ENCODE data around the gene ELFN2.

The ELFN2 gene

DNA sequence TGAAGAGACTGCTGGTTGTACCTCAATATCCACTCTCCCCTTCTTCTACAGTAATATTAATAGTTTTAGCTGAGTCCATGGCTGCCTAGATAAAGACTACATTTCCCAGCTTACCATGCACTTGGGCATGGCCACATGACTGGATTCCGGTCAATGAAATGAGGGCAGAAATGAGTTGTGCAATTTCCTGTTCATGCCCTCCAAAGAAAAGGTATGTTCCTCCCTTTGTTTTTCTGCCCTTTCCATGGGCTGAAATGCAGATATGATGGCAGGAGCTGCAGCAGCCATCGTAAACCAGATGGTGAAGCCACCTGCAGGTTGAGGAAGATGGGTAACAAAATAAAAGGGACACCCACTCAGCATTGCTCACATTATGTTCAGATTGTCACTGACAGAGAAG, 15.3 kb upstream of the ELFN2 start:
- DNase-seq (ENCODE audit: low spot score in 2 of 2) (no peak), ATAC-seq (ENCODE audit: low read depth) (no peak)
- peaks cover 9% of the 10 kb centered on the region for H3K27me3 Mint-ChIP-seq
- H3K4me3 Mint-ChIP-seq, result no peak overlapping the region
- no peak overlapping the region for H3K27ac Mint-ChIP-seq
- peaks cover 7% of the 10 kb centered on the region for H3K9me3 Mint-ChIP-seq
- H3K36me3 Mint-ChIP-seq, result peaks cover 2% of the 10 kb centered on the region
- H3K4me1 Mint-ChIP-seq, result no peaks in the 10 kb centered on the region

DNA sequence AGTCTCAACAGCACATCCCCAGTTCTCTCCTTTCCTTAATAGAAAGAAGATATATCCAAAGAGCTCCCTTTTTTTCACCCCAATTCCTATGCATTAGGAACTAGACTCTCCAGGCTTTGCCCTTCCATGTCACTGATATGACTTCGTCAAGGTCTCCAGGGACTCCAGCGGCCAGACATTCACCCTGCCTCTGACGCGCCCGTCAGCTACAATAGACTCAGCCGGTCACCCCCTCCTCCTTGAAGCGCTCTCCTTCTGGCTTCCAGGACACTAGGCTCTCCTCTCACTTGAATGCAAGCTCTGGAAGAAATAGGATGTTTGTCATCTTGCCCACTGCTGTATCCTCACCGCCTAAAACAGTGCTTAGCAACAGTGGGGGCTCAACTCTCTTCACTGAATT, 14.9 kb upstream of the ELFN2 start:
- no peak for DNase-seq (ENCODE audit: low spot score in 2 of 2)
- Mint-ChIP-seq H3K27me3 (peaks cover 11% of the 10 kb centered on the region), H3K27ac (no peak overlapping the region), H3K9me3 (peaks cover 7% of the 10 kb centered on the region), H3K36me3 (peaks cover 2% of the 10 kb centered on the region), H3K4me3 (no peak overlapping the region), H3K4me1 (no peaks in the 10 kb centered on the region)
- no peak for ATAC-seq (ENCODE audit: low read depth)

DNA sequence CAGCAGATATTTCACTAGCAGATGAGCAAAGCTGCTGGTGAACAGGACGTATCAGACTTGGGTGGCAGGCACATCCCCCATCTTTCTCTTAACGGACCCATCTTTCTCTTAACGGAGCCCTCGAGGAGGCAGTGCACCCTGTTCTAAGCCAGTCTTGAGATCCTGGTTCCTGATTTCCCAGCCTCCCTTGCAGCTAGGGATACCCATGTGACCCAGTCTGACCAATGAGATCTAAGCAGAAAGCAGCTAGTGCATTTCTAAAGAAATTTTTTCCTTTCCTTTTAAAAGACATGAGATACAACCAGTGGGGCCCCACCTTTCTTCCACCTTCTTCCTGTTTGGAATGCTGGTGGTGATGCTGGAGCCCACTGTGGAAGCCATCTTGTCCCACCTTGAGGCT, 13.6 kb upstream of the ELFN2 start:
- Mint-ChIP-seq H3K27me3 (peaks cover 11% of the 10 kb centered on the region), H3K4me1 (no peaks in the 10 kb centered on the region), H3K9me3 (peaks cover 7% of the 10 kb centered on the region), H3K27ac (no peak overlapping the region), H3K4me3 (no peak overlapping the region), H3K36me3 (peaks cover 2% of the 10 kb centered on the region)
- ATAC-seq (ENCODE audit: low read depth) (no peak), DNase-seq (ENCODE audit: low spot score in 2 of 2) (no peak)

DNA sequence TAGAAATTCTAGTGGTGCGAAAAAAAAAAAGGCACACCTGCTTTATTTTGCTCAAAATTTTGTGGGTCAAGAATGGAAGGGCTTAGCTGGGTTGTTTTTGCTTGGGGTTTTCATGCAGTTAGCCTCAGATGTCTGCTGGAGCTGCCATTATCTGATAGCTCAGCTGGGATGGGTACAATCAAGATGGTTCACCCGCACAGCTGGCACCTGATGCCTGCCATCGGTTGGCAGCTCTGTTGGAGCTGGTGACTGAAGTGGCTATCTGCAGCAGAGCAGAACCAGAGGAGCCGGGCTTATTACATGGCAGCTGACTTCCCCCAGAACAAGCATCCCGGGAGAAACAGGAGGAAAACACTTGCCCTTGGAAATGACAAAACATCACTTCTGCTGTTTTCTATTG, 12.1 kb upstream of the ELFN2 start:
- Mint-ChIP-seq H3K36me3 (no peaks in the 10 kb centered on the region), H3K4me1 (no peaks in the 10 kb centered on the region), H3K27me3 (peaks cover 17% of the 10 kb centered on the region), H3K9me3 (peaks cover 7% of the 10 kb centered on the region), H3K4me3 (no peak overlapping the region), H3K27ac (no peak overlapping the region)
- ATAC-seq (ENCODE audit: low read depth) (no peak), DNase-seq (ENCODE audit: low spot score in 2 of 2) (no peak)

DNA sequence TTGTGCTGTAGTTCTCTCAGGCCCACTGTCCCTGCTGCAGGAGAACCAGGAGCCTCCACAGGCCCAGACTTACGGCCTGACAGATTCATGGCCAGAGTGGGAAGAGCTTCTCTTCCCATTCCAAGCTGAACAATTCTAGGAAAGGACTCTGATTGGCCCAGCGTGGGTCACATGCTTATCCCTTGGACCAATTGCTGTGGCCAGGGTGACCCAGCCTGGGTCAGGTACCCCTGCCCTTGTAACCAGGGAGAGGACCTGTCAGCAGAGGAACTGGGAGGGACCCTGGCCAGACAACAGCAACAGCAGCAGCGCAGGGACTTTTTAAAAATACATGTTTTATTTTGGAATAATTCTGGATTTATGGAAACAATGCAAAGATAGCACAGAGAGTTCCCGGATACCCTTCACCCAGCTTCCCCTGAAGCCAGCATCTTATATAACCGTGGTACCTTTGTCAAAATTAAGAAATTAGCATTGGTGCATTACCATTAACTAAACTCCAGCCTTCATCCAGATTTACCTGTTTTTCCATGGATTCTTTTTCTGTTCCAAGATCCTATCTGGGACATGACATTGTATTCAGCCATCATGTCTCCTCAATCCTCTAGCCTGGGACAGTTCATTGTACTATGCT, 8.8 kb upstream of the ELFN2 start:
- peaks cover 5% of the 10 kb centered on the region for H3K36me3 Mint-ChIP-seq

DNA sequence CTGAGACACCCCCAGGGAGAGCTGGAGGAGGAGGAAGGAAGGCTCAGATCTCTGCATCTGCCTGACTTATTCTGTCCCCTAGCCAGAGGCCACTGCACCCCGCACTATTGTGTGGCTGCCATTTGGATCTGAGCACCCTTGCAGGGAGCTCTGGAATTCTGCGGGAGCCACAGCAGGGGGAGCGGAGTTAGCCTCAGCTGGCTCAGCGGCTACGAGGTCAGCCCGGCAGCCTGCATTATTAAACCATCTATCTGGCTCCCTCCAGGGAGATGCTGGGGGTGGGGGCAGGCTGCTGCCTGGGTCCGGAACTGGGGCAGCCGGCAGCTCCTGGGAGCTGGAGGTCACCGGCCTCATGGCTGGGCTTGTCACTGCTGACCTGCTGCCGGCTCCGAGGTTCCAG, 6.5 kb upstream of the ELFN2 start:
- peaks cover 5% of the 10 kb centered on the region for H3K36me3 Mint-ChIP-seq
- ATAC-seq (ENCODE audit: low read depth) (no peak), DNase-seq (ENCODE audit: low spot score in 2 of 2) (no peak)
- no peaks in the 10 kb centered on the region for H3K9me3 Mint-ChIP-seq
- H3K27ac Mint-ChIP-seq, result no peak overlapping the region
- peaks cover 44% of the 10 kb centered on the region for H3K27me3 Mint-ChIP-seq
- H3K4me1 Mint-ChIP-seq, result no peaks in the 10 kb centered on the region
- no peak overlapping the region for H3K4me3 Mint-ChIP-seq

More for the DNA sequence above, 8.8 kb upstream of the ELFN2 start:
- no peak overlapping the region for H3K27ac Mint-ChIP-seq
- DNase-seq (ENCODE audit: low spot score in 2 of 2), result no peak
- H3K27me3 Mint-ChIP-seq, result peaks cover 28% of the 10 kb centered on the region
- ATAC-seq (ENCODE audit: low read depth), result no peak
- no peaks in the 10 kb centered on the region for H3K9me3 Mint-ChIP-seq
- no peaks in the 10 kb centered on the region for H3K4me1 Mint-ChIP-seq
- H3K4me3 Mint-ChIP-seq, result no peak overlapping the region

DNA sequence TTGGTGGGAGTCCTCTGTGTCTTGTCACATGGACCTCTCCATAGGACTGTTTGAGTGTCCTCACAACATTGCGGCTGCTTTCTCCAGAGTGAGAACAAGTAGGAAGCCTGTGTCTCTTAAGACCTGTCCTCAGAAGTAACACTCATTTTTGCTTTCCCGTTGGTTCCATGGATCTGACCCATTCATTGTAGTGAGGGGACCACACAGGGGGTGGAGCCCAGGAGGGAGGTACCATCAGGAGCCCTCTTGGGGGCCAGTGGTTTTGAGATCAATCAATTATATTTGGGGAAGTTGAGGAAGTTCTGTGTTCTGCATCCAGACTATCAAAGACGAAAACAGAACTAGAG, 5.4 kb upstream of the ELFN2 start:
- Mint-ChIP-seq H3K36me3 (peaks cover 5% of the 10 kb centered on the region), H3K9me3 (no peaks in the 10 kb centered on the region), H3K4me3 (no peak overlapping the region), H3K4me1 (peaks cover 2% of the 10 kb centered on the region), H3K27me3 (peaks cover 47% of the 10 kb centered on the region), H3K27ac (no peak overlapping the region)
- ATAC-seq (ENCODE audit: low read depth), result no peak
- DNase-seq (ENCODE audit: low spot score in 2 of 2), result no peak

DNA sequence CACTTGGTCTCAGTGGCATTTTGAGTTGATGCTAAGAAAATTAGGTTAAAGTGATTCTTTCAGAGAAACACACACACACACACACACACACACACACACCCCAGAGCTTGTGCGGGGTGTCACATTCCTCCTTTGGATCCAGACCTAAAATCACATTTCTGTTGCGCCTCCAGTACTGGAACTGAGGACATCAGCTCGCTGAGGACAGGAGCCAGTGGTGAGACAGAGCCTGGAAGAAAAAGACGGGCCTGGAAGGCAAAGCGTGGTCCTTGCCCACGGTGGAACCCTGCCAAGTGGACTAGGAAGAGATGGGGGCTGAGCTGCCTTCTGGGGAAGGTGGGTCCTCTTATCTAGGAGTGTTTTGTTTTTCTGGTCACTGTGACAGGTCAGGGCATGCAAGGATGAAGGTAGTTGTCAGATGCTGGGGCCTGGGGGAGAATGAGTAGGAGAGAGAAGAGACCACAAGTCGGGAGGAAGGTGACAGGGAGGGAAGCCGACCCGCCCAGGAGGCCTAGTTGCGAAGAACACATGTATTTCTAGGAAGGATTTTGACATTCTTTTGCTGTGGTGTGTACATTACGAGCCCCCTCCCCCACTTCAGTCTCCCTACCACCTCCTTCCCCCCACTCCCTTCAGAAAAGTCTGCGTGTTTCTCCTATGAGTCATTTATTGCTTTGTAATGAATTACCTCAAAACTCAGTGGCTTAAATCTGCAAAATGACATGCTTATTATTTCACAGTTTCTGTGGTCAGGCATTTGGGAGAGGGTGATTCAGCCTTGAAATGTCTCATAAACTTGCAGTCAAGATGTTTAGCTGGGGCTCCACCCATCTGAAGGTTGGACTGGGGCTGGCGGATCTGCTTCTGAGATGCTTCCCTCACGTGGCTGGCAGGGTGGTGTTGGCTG, 4.8 kb upstream of the ELFN2 start:
- no peak overlapping the region for H3K4me3 Mint-ChIP-seq
- peaks cover 44% of the 10 kb centered on the region for H3K27me3 Mint-ChIP-seq
- peaks cover 5% of the 10 kb centered on the region for H3K36me3 Mint-ChIP-seq
- DNase-seq (ENCODE audit: low spot score in 2 of 2) (no peak), ATAC-seq (ENCODE audit: low read depth) (no peak)
- no peak overlapping the region for H3K27ac Mint-ChIP-seq
- no peaks in the 10 kb centered on the region for H3K9me3 Mint-ChIP-seq
- H3K4me1 Mint-ChIP-seq, result peaks cover 2% of the 10 kb centered on the region

DNA sequence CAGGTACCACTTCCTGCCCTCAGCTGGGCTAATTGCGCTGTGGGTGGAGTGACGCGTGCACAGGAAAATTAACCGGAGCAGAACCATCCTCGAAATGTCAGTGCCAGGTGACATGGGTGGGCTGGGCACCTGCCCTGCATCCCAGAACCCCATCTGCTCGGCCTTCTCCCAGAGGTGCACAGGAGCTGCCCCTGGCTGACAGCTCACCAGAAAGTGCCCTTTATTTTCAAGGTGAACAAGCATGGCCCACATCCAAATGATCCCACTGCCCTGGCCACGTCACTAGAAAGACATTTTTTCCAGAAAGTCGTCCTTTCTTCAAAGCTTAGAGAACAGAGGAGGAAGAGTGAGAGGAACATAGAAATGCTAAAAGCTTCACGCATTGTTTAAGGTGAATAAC, 4.1 kb upstream of the ELFN2 start:
- Mint-ChIP-seq H3K27ac (no peak overlapping the region), H3K4me3 (no peak overlapping the region), H3K4me1 (peaks cover 2% of the 10 kb centered on the region), H3K36me3 (peaks cover 5% of the 10 kb centered on the region), H3K9me3 (no peaks in the 10 kb centered on the region), H3K27me3 (peaks cover 50% of the 10 kb centered on the region)
- no peak for ATAC-seq (ENCODE audit: low read depth)
- DNase-seq (ENCODE audit: low spot score in 2 of 2), result no peak

DNA sequence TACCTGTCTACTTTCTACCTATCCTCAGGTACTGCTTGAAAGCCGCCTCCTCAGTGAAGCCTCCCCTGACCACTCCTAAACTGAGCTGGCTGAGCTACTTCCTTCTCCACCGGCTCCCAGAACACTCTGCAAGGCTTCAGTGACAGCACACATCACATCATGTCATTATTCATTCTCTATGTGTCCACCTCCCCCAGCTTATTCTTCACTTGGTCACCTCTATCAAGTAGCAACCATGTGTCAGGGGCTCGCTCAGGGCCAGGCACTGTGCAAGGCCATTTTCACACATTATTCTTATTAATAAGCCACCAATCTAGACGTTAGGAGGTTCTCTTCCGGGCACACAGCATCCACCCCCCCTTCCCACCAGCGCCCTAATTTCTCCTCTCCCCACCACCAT, 3.7 kb upstream of the ELFN2 start:
- Mint-ChIP-seq H3K9me3 (no peaks in the 10 kb centered on the region), H3K4me1 (peaks cover 2% of the 10 kb centered on the region), H3K4me3 (no peak overlapping the region), H3K27me3 (peaks cover 54% of the 10 kb centered on the region), H3K27ac (no peak overlapping the region), H3K36me3 (peaks cover 5% of the 10 kb centered on the region)
- DNase-seq (ENCODE audit: low spot score in 2 of 2) (no peak), ATAC-seq (ENCODE audit: low read depth) (no peak)

DNA sequence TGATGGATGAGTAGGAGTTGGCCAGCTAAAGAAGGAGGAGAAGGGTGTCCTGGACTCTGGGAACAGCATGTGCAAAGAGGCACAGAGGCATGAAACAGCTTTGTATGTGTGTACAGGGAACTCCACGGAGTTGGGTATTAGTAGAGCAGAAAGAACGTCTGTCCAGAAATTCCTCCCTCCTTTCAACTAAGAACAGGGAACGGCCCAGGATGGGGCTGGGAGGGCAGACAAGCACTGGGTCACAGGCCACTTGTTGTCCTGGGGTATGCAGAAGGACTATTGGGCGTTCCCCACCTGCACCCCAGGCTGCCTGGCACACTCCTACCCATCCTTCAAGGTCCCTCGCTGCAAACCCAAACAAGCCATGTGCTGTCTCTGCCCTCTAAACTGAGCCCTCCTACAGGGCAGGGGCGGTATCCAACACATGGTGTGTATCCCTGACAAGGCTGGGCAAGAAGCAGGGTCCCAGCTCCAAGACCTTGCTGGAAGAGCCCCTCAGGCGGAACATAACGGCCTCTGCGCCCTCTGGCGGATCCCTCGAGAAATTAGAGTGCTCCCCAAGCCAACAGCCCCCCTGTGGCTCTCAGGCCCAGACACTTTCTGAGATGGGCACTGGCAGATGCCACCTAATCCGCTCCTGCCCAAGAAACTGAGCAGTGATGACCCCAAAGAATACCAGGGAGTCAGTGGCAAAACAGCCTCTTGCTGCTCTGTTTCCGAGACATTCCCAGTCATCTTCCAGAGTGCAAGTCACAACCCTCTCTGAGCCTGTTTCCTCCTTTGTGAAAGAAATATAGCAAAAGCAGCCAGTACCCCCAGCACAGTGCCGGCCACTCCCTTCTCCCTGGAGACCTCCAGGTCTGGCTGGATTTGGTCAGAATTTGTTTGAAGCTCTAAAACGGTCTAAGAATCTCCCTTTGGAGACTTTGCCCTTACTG, 1.6 kb upstream of the ELFN2 start:
- Mint-ChIP-seq H3K4me1 (peaks cover 4% of the 10 kb centered on the region), H3K27me3 (peaks cover 57% of the 10 kb centered on the region), H3K4me3 (peak overlapping the region; percentile 14), H3K36me3 (peaks cover 5% of the 10 kb centered on the region), H3K27ac (no peak overlapping the region), H3K9me3 (no peaks in the 10 kb centered on the region)
- ATAC-seq (ENCODE audit: low read depth) (peak; percentile 69), DNase-seq (ENCODE audit: low spot score in 2 of 2) (peak; percentile 57 to 58)

DNA sequence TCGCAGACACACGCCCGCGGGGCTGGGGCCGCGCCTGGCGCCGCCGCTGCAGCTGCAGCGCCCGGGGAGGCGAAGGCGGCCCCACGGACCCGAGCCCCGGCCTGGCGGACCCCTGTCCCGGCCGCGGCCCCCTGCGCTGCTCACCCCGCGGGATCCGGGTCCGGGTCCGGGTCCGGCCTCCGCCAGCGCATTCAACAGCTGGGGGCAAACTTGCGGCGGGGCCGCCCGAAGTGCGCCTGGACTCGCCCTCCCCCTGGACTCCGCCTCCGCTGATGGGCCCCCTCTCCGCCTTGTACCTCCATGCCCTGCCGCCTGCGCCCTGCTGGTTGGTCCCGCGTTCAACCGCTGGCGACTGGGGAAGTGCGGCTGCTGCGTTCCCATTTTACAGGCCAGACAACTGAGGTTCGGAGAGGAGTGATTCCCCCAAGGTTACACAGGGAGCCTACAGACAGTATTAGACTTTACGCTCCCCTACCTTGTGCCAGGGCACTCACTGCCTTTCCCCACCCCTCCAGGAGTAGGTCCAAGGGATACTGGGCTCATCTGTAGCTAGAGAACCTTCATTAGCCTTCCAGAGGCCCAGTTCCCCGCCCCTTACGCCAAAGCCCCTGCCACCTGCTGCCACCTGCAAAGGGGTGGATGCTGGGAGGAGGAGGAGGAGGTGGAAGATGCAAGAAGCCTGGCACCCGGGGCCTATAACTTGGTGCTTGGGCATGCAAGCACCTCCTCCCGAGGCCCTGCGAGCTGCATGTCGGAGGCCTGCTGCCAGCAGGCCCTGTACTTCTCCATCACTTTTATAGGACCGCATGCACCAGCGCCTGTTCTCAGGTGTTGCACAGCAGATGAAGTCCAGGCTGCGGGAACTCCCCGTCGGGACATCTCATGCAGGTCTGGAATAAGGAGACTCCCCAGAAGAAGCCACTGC, 694 bp upstream of the ELFN2 start:
- Mint-ChIP-seq H3K4me1 (peaks cover 4% of the 10 kb centered on the region), H3K27me3 (peaks cover 57% of the 10 kb centered on the region), H3K9me3 (no peaks in the 10 kb centered on the region), H3K36me3 (peaks cover 5% of the 10 kb centered on the region), H3K27ac (no peak overlapping the region), H3K4me3 (peak overlapping the region; percentile 50)
- ATAC-seq (ENCODE audit: low read depth), result no peak
- peak in 1 of 2 donors; percentile 32 for DNase-seq (ENCODE audit: low spot score in 2 of 2)

DNA sequence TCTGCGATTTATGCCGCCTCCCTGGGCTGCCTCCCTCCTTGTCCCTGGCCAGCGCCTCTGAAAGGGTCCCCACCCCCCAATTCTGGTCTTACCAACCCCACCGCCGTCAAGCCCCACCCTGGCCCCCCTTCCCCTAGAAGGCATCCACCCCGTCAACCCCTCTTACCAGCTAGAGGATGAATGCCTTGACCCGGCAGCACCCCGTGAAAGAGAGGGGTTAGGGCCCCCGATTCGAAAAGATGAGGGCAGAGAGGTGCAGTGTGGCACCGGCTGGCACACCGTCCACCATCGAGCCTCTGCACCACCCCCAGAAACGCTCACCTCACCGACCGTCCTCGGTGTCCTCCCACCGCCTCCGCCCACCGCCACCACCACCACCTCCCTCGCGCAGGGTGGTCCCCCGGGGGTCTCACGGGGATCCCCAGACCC, 559 bp downstream of the ELFN2 start:
- H3K27ac Mint-ChIP-seq, result no peak overlapping the region
- H3K4me3 Mint-ChIP-seq, result peak overlapping the region; percentile 74
- no peaks in the 10 kb centered on the region for H3K9me3 Mint-ChIP-seq
- H3K4me1 Mint-ChIP-seq, result peaks cover 4% of the 10 kb centered on the region
- H3K36me3 Mint-ChIP-seq, result peaks cover under 1% of the 10 kb centered on the region
- ATAC-seq (ENCODE audit: low read depth), result no peak
- H3K27me3 Mint-ChIP-seq, result peaks cover 48% of the 10 kb centered on the region
- DNase-seq (ENCODE audit: low spot score in 2 of 2), result no peak

All from memory B cell (primary cell).